Ectodermal cell (in vitro differentiated cells): ENCODE data around the gene CDKAL1.

Source experiments
- H3K27ac ChIP-seq: 2 replicates; pipeline ENCODE4 v1.7.0; 2013; ENCODE audit warnings: mild to moderate bottlenecking, low read depth, low read length; ENCODE audit not compliant: insufficient read depth, poor library complexity, severe bottlenecking
- H3K27me3 ChIP-seq: 2 replicates; pipeline ENCODE4 v1.7.0; 2013; ENCODE audit warnings: mild to moderate bottlenecking, low read length; ENCODE audit not compliant: insufficient read depth, control insufficient read depth, poor library complexity, severe bottlenecking
- H3K36me3 ChIP-seq: one replicate; pipeline ENCODE4 v1.7.0; 2013; ENCODE audit warnings: low read length; ENCODE audit not compliant: control insufficient read depth, insufficient read depth
- H3K4me1 ChIP-seq: one replicate; pipeline ENCODE4 v1.7.0; 2013; ENCODE audit warnings: low read length; ENCODE audit not compliant: control insufficient read depth, insufficient read depth
- H3K4me3 ChIP-seq: 2 replicates; pipeline ENCODE4 v1.7.0; 2013; ENCODE audit warnings: low read depth, low read length, control low read depth; ENCODE audit not compliant: insufficient read depth
- H3K9me3 ChIP-seq: 2 replicates; pipeline ENCODE4 v1.7.0; 2013; ENCODE audit warnings: mild to moderate bottlenecking, low read length, moderate library complexity; ENCODE audit not compliant: control insufficient read depth
- WGBS, 2 experiments: methylation state at CpG; one replicate each; pipeline ENCODE4 v1.1.7; 2013; ENCODE audit warnings: missing lambda C conversion rate in 2 of 2; 5-methylcytosine and 5-hydroxymethylcytosine counted together

CDKAL1 gene

GRCh38 chr6:20850686-20851416 lies 316.6 kb downstream of the CDKAL1 start:
- Histone ChIP-seq H3K4me1 (no peaks in the 10 kb centered on the region), H3K27me3 (no peaks in the 10 kb centered on the region), H3K9me3 (no peaks in the 10 kb centered on the region), H3K4me3 (no peak overlapping the region), H3K36me3 (no peaks in the 10 kb centered on the region), H3K27ac (no peak overlapping the region)
- 85 to 90% methylated on average over 1 of the region's 2 CpGs for WGBS, 2 experiments

DNA sequence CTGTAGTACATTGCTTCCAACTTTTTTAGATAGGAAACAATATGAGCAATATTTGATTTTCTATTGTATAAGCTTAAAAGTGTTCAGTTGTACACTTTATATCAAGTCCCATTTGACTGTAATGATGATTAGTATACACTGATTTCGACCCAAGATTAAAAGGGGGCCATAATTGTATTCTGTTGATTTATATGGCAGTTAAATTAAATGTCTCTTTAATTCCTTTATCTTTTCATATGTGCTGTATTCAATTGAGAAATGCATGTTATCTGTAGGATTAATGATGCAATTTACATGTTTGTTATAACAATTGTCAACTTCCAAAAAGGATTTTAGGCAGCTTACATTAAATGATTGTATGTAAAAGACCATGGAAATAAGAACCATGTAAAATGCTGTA lies 317.5 kb downstream of the CDKAL1 start:
- Histone ChIP-seq H3K4me3 (no peak overlapping the region), H3K36me3 (no peaks in the 10 kb centered on the region), H3K4me1 (no peaks in the 10 kb centered on the region), H3K9me3 (no peaks in the 10 kb centered on the region), H3K27me3 (no peaks in the 10 kb centered on the region), H3K27ac (no peak overlapping the region)
- 86% methylated on average over 1 of the region's 1 CpG; no CpG with 5 or more reads in 1 of the 2 experiments for WGBS, 2 experiments

- Histone ChIP-seq H3K27me3 (no peaks in the 10 kb centered on the region), H3K36me3 (no peaks in the 10 kb centered on the region), H3K9me3 (no peaks in the 10 kb centered on the region), H3K4me1 (no peaks in the 10 kb centered on the region), H3K4me3 (no peak overlapping the region), H3K27ac (no peak overlapping the region)
- 87 to 96% methylated on average over 3 of the region's 3 CpGs for WGBS, 2 experiments
These were observed 319.6 kb downstream of the CDKAL1 start for GRCh38 chr6:20853828-20854227.

GRCh38 chr6:20856681-20857288 lies 322.5 kb downstream of the CDKAL1 start:
- H3K36me3 ChIP-seq: no peaks in the 10 kb centered on the region
- WGBS, 2 experiments: 94 to 97% methylated on average over 7 of the region's 7 CpGs
- H3K4me3 ChIP-seq: no peak overlapping the region
- H3K27me3 ChIP-seq: no peaks in the 10 kb centered on the region
- H3K4me1 ChIP-seq: no peaks in the 10 kb centered on the region
- H3K9me3 ChIP-seq: no peaks in the 10 kb centered on the region
- no peak overlapping the region for H3K27ac ChIP-seq

DNA sequence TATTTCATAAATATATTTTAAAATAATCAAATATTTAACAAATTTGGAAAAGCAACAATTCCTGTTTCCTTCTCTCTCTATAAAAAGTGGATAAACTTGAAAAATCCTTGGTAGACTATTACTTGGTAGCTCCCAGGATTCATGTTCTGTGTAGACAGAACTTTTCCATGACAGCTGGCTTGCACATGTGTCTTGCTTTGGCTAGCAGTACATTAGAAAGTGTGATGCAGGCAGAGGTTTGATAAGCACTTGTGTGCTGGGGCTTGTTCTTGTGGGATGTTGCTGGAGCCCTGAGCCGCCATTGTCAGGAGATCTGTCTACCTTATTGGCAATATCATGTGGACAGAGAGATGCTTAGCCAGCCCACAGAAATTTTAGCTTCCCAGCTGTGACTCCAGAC lies 327.2 kb downstream of the CDKAL1 start:
- no peaks in the 10 kb centered on the region for H3K4me1 ChIP-seq
- WGBS, 2 experiments: 89 to 96% methylated on average over 1 of the region's 1 CpG
- H3K9me3 ChIP-seq: no peaks in the 10 kb centered on the region
- H3K27me3 ChIP-seq: no peaks in the 10 kb centered on the region
- no peaks in the 10 kb centered on the region for H3K36me3 ChIP-seq
- no peak overlapping the region for H3K27ac ChIP-seq
- no peak overlapping the region for H3K4me3 ChIP-seq

DNA sequence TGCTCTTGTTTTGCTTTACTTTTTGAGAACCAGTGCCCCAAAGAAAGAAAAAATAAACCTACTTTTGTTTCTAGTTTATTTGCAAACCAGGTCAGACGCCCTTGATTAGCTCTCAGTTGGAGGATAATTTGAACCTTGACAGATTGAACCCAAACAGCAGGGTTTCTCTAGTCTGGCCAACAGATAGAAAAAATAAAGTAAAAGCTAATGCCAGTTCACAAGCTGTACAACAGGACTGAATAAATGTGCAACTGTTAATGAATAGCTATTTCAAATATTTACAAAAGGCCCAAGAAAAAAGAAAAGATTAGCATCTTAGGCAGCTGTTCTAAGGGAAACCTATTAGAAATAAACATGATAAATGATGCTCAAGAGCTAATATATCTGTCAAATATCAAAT lies 331.8 kb downstream of the CDKAL1 start:
- no peak overlapping the region for H3K4me3 ChIP-seq
- H3K27ac ChIP-seq: no peak overlapping the region
- H3K27me3 ChIP-seq: no peaks in the 10 kb centered on the region
- 42 to 53% methylated on average over 1 of the region's 1 CpG for WGBS, 2 experiments
- H3K4me1 ChIP-seq: peaks cover 3% of the 10 kb centered on the region
- no peaks in the 10 kb centered on the region for H3K36me3 ChIP-seq
- no peaks in the 10 kb centered on the region for H3K9me3 ChIP-seq

DNA sequence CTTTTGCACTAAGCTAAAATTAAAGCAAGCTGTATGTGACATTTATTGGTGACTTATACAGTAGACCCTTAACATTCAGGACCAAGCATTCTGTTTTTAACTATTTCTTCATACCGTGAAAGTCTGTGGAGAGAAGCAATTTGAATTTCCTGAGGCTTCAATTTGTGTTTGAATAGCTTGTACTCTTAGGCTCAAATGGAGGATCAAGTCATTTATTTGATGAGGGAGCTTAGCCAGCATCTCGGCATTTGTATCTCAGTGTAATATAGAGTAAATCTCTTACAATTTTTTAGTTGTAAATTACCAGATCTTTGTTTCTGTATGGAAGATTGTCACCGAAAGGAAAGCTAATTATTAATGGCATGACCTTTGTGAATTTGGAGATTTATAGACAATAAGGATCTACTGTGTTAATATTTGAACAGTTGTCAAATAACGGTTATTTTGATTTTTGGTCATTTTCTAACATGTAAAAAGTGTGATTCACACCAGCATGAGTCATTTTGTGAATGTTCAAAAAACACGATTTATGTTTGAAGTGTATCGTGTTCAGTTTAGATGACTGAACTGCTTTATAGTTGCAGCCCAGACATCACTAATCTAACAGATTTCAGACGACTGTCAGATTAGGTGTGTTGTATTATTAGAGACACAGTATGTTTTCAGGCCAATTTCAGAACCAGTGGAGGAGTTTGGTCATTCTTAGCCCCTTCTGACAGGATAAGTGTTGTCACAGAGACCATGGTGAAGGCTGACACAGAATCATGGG lies 332.9 kb downstream of the CDKAL1 start:
- no peak overlapping the region for H3K4me3 ChIP-seq
- H3K27me3 ChIP-seq: no peaks in the 10 kb centered on the region
- H3K9me3 ChIP-seq: no peaks in the 10 kb centered on the region
- peaks cover 3% of the 10 kb centered on the region for H3K4me1 ChIP-seq
- WGBS, 2 experiments: 72 to 80% methylated on average over 5 to 7 of the region's 7 CpGs
- H3K27ac ChIP-seq: no peak overlapping the region
- H3K36me3 ChIP-seq: no peaks in the 10 kb centered on the region

DNA sequence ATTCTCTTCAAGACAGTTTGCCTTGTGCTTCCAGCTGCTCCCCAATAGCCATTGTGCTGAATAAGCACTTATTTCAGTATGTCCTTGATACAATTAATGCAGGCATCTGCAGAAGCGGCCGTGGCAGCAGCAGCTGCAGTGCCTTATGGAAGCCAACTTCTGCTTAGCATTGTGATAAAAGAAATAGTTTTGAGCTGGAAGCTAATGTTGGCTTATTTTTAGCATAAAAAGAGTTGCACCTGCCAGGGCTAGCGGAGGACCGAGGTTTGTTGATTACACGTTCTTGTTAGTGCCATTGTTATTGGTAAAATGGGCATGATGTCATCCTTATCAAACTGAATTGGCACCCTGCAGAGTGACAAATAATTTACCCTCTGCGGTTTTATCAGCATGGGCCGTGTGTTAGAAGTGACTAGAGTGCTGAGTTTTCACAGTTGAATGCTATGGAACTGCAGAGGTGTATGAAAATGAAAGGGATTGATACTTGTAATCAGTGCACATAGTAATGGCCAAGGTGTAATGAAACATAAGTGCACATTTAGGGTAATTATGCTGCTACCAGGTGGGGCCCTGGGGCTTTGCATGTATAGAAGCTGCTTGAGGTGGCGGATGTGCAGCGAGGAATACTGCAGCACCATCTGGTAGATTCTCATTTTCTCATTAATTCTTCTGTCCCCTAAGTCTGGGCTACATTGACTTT lies 334.3 kb downstream of the CDKAL1 start:
- no peak overlapping the region for H3K27ac ChIP-seq
- peaks cover 3% of the 10 kb centered on the region for H3K4me1 ChIP-seq
- H3K36me3 ChIP-seq: no peaks in the 10 kb centered on the region
- no peak overlapping the region for H3K4me3 ChIP-seq
- H3K9me3 ChIP-seq: no peaks in the 10 kb centered on the region
- no peaks in the 10 kb centered on the region for H3K27me3 ChIP-seq
- WGBS, 2 experiments: 37 to 39% methylated on average over 9 of the region's 9 CpGs

DNA sequence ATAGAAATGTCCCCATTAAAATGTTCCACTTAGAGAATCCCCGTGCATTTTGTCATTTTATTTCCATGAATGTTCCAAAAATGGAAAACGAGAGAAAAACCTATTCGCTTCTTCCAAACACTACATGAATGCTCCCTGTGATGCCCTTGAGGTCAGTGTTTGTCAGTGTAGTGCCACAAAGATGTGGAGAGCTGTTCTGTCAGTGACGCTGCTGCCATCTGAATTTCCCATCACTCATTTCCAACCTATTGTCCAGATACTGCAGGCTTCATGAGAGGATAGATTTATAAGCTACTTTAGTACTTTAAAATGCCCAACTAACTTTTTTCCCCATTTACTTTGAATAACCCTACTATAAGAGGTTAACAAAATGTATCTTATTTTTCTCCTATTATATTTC lies 335.8 kb downstream of the CDKAL1 start:
- no peak overlapping the region for H3K4me3 ChIP-seq
- no peaks in the 10 kb centered on the region for H3K9me3 ChIP-seq
- H3K36me3 ChIP-seq: no peaks in the 10 kb centered on the region
- peaks cover 3% of the 10 kb centered on the region for H3K4me1 ChIP-seq
- H3K27ac ChIP-seq: no peak overlapping the region
- no peaks in the 10 kb centered on the region for H3K27me3 ChIP-seq
- WGBS, 2 experiments: 90 to 92% methylated on average over 4 of the region's 4 CpGs

DNA sequence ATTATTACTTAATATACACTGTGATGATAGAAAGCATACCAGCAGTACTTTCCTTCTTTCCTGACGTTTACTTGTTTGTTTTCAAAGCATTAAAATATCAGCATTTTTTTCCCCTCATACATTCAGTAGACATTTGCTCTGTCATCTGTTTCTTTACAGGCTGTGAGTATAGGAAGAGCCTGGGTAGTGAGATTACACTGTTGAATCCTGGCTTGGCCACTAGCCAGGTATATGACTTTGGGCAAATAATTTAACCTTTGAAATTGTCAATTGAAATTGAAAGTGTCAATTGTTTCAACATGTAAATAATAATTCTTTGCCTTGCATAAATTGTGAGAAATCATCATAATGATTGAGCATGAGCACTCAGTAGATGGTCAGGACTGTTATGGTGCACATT lies 336.2 kb downstream of the CDKAL1 start:
- no CpG with 5 or more reads among the region's 1 CpG for WGBS, 2 experiments
- Histone ChIP-seq H3K27ac (no peak overlapping the region), H3K4me1 (peaks cover 3% of the 10 kb centered on the region), H3K27me3 (no peaks in the 10 kb centered on the region), H3K4me3 (no peak overlapping the region), H3K9me3 (no peaks in the 10 kb centered on the region), H3K36me3 (no peaks in the 10 kb centered on the region)
